T-helper 22 cell (primary cell): Measurements from ENCODE around the gene KHSRP.
A peak's percentile ranks its signal among the peaks of the same experiment; 100 is the strongest.
"Not testable (repeated sequence)": the region's sequence is repeated elsewhere in the genome, so short reads cannot be mapped to it uniquely, and the experiment has no call there.

Experiments
- DNase-seq: peaks from one replicate; pipeline ENCODE4 v3.0.0-alpha.2; 2020; ENCODE audit warnings: low read depth

The KHSRP gene

DNA sequence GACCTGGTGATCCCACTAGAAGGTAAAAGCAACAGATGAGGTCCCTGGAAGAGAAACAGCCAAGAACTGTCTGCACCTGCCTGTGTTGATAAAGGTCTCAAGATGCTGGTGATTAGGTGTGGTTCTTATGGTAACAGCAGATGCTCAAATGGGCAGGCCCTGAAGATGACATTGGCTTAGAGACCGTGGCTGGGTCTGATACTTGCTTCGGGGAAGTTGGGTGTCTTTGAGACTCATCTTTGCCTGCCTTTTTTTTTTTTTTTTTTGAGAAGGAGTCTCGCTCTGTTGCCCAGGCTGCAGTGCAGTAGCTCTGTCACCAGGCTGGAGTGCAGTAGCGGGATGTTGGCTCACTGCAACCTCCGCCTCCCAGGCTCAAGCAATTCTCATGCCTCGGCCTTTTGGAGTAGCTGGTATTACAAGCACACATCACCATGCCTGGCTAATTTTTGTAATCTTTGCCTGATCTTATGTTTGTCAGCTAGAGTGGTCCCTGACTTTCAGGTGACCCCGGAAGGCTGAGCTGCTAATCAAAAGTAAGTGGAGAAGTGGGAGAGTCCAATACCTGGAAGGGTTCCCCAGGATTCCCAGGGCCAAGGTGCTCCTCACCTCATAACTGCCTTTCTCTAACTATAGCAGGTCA lies 27.1 kb upstream of the KHSRP start:
- no peak for DNase-seq

DNA sequence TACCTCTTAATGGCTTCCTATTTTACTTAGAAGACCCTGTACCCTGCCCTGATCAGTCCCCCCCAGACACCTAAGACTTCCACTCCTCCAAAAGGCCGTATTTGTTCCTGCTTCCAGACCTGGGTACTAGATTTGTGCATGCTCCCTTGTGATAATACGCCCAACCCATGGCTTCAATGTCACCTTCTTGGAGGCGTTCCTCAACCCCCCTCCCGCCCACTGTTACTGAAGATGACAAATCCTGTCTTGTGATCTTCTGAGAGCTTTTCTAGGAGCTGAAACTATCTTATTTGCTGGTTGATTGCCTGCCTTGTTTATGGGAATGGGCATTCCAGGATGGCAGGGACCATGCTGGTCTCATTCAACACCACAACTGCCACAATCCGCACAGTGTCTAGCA lies 25.6 kb upstream of the KHSRP start:
- no peak for DNase-seq

DNA sequence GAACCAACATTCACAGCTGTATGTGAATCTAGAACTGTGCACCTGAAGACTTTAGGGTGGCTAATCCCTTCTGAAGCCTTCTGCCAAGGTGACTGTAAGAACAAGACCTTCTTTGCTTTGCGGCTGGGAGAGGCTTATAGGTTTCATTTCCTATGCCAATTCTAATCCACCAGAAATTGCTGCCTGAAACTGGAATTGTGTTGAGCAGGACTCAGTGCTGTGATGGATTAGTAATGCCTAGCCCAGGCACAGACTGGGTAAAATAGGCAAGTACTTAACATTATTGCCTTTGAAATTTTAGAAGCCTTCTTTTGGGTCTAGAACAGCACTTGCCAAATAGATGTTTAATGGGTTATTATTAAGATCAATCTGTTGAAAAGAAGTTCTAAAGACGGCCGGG lies 23.4 kb upstream of the KHSRP start:
- no peak for DNase-seq

DNA sequence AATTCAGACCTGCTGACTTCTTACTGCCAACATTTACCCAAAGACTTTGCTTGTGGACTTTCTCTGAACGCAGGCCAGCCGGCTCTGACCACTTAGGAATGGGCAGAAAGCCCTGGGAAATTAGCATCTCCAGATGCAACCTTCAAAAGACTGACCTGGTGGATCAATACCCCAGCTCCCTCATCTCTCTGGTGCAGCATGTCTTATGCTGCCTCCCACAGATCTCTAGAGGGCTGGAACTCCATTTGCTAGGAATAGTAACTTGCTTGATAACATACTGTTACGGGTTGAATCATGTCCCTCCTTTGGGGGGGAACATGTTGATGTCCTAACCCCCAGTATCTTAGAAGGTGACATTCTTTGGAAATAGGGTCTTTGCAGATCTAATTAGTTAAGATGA lies 21.8 kb upstream of the KHSRP start:
- no peak for DNase-seq

DNA sequence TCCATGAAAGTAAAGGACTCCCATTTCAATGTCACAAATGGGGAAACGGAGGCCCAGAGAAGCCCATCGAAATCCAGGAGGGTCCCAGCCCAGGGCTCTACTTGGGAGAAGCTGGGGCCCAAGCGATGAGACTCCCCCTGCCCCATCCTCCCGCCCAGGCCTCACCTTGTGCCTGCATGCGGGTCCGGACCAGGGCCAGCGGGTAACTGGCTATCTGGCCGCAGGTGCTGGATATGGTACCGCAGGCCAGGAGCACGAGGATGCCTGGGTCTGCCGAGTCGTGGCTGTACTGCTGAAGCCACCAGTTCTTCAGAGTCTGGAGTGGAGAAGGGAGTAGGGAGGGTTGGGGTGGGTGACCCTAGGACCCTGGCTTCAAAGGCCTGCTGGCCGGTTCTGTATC lies 19.4 kb upstream of the KHSRP start:
- DNase-seq, result no peak

DNA sequence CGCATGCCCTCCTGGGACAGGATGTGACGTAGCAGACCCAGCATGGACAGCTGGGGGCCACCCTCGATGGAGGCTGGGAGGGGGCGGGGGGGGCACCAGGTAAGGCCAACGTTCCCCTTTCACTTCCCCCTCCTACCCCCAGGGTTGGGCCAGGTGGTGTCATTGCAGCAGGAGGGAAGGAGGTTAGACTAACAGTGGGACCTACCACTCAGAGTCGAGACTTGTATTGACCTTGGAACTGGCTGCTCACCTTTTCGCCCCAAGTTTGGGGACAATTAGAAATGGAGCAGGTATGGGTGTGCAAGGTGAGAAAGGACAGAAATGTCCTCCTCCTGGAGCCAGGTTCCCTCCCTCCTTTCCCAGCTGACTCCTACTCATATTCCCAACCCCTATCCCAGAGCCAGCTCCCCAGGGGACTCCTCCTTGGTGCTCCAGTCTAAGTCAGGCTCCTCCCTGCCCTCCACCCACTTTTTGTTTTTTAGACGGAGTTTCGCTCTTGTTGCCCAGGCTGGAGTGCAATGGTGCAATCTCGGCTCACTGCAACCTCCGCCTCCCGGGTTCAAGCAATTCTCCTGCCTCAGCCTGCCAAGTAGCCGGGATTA lies 17.6 kb upstream of the KHSRP start:
- no peak for DNase-seq

DNA sequence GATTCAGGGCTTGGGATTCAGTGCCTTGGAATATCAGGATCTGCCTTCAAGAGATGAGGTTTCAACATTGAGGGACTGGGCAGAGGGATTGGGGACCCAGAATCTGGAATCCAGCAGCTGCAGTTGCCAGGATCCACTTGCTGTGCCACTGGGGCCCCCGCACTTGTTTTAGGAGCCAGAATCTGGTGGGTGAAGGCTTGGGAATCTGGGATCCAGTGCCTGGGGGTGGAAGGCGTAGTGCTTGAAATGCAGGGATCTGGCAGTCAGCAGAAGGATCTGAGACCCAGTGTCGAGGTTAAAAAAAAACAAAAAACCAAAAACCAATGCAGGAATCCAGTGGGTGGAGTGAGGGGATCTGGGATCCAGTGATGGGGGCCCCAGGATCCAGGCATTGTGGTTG lies 16.3 kb upstream of the KHSRP start:
- no peak for DNase-seq

DNA sequence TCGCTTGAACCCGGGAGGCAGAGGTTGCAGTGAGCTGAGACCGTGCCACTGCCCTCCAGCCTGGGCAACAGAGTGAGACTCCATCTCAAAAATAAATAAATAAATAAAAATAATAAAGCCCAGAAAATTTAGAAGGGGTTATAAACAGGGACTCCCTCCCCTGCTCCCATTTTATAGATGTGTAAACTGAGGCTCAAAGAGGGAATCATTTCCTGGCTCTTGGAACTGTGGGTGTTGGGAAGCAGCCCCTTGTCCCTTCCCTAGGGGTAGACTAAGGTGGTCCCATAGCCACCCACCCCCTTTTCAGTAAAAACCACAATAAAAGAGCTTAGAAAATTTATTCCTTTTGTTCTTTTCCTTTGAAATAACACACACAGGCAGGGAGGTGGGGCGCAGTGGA lies 15.1 kb upstream of the KHSRP start:
- no peak for DNase-seq

DNA sequence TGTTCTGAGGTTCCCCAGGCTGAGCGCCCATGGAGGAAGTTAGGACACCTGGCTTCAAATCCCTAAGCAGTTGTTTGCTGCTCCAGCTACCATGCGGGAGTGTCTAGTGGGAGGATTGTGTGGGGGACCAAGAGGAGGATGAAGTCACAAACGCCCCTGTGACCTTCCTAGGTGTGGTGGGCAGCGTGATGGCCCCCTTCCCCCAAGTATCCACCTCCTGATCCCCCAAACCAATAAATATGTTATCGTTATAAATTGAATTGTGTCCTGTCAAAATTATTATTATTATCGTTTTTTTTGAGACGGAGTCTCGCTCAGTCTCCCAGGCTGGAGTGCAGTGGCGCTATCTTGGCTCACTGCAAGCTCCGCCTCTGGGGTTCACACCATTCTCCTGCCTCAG lies 9.1 kb upstream of the KHSRP start, which contains the start of gene SLC25A41:
Gene SLC25A41 (minus strand): TSS at position 101 of the 400 bp plus-strand sequence. CDS start 70 bp downstream, at position 31.
- no peak for DNase-seq

DNA sequence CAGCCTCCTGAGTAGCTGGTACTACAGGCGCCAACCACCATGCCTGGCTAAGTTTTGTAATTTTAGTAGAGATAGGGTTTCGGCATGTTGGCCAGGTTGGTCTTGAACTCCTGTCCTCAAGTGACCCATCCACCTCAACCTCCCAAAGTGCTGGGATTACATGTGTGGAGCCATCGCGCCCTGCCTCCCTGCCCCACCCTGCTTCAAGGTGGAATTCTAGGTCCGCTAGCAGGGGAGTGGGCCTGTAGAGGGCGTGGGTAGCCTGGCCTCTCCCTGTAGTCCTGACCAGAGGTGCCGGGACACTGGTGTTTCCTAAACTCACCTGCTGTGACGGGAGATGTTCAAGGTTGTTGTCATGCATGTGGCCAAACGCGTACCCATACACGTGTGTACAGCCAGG lies 8.6 kb upstream of the KHSRP start:
- DNase-seq, result no peak

DNA sequence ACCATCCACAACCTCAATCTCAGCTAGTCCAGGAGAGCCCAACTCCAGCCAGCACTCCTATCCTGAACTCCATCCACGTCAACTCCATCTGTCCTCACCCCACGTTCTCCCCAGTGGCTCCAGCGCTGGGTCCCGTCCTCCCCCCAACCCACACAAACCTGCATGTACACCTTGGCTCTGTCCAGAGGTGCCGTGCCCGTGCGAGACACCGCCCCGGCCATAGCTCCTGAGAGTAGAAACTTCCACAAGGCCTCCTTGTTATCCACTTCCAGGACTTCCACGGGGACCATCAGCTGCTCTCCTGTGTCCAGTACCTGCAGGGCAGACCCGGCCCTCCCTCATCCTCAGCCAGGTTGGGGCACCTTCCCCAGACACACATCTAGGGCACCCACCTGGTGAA lies 7.3 kb upstream of the KHSRP start:
- no peak for DNase-seq

DNA sequence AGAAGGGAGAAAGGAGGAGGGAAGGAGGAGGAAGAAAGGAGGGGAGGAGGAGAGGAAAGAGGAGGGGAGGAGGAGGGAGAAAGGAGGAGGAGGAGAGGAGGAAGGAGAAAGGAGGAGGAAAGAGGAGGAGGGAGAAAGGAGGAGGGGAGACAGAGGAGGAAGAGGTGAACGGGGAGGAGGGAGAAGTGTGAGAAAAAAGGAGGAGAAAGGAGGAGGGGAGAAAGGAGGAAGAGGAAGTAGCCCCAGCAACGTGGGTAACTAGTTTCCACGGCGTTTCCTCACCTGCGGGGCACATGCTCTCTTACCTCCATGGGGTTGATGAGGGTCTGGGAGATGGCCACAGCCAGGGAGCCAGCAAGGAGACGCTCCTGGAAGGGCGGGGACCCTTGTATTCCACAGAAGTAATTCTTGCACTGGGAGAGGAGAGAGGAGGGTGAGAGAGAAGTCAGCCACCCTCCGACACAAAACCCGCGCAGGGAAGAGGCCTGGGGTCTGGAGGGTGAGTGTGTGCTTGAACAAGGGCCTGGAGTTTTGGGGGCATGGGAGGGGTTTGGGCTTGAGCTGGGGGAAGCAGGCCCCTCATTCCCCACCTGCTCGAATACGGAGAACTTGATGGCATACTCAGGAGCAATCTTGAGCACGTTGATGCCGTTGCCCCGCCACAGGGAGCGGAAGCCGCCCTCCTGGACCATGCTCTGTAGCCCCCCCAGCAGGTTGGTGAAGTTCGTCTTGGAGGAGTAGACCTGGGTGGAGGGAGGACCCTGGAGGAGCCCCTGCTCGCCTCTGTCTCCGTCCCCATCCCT lies 5.0 kb upstream of the KHSRP start:
- DNase-seq, result no peak

DNA sequence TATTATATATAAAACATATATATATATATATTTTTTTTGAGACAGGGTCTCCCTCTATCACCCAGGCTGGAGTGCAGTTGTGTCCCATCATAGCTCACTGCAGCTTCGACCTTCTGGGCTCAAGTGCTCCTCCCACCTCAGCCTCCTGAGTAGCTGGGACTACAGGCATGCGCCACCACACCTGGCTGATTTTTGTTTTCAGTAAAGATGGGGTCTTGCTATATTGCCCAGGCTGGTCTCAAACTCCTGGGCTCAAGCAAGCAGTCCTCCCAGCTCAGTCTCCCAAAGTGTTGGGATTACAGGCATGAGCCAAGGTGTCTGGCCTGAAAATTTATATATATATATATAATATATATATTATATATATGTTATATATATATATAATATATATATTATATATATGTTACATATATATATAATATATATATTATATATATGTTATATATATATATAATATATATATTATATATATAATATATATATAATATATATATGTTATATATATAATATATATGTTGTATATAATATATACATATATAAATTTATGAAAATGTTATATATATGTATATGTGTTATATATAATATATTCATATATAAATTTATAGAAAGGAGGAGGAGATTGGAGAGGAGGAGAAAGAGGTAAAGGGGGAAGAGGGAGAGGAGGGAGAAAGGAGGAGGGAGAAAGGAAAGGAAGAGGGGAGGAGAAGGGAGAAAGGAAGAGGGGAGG lies 4.2 kb upstream of the KHSRP start:
- DNase-seq, result not testable (repeated sequence)

DNA sequence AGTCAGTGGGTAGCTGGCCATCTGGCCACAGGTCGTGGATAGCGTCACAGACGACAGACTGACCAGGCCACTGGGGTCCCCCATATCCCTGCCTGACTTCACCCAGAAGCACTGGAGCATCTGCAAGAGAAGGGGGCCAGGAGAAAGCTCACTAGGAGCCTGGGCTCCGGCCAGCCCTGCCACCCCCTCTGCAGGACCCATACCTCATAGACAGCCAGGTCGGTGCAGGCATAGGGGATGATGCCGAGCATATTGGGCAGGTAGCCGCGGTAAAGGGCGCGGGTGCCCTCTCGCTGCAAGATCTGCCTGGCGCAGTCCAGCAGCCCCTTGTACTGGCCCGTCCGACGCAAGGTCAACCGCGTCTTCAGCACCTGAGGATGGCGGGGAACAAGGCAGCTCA lies 2.5 kb upstream of the KHSRP start:
- DNase-seq, result no peak

DNA sequence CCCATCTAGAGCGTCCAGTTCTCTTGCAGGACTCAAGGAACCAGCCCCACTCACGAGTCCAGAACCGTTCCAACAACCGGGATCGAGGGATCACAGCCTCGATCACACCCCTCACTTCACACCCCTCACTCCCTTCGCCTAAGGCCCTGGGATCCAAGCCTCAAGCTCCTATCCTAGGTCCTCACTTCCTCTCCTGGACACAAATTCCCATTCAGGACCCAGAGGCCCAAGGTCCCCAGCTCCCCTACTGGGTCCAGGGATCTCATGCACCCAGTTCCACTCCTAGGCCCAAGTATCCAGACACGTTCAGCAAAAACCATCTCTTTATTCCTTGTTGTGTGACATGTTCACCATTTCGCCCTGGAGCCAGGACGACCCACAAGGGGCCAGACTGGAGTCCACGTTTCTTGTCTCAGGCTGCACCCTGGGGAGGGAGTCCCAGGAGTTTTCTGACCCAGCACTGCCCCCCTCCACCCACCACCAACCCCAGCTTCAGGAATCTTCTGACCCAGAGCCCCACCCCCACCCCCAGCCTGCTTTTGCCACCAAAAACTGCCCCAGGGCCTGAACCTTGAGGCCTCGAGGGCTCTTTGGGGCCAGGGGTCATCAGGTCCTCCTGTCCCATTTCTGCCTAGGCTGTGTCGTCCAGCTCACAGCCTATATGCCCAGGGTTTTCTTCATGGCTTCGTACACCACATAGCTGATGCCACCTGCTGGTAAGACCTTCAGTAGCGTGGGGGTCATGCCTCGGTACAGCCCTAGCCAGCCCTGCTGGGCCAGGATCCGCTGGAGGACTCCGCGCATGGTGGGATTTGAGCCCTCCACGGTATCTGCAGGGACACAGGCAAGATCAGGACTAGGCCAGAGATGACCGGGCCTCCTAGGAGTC lies 1.4 kb upstream of the KHSRP start:
- no peak for DNase-seq

DNA sequence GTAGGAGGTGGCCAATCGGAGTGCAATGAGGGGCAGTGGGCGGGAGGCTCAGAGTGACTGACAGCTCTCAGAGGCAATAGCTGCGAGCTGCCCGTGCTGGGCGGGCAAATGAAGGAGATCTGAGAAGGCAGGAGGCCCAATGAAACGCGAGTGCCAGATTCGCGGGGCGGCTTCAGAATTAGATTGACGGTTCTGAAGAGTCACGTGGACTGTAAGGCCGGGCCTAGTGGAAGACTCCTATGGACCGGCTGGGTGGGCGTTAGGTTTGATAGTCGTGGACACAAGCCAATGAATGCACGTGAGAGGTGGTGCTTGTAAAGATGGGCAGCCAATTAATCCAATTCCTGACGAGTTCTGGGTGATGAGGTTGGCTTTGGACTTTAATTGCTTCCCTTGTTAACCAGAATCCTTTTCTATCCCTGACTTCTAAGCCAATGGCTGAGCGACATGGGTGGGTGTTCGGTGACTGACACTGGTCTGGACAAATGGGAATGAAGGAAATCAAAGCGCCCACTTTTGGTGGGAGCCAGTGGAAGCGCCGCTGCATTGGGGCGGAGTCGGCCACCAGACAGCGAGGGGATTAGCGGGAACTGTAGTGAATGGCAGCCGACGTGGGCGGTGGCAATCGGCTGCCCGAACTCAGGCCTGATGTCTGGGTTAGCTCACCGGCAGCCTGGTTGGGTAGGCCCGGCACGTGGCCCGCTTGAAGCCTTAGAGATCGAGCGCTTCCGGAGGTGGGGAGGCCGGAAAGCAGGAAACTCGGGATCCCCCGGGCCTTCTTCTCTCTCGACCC lies 524 bp upstream of the KHSRP start:
- peak; percentile 99 for DNase-seq

DNA sequence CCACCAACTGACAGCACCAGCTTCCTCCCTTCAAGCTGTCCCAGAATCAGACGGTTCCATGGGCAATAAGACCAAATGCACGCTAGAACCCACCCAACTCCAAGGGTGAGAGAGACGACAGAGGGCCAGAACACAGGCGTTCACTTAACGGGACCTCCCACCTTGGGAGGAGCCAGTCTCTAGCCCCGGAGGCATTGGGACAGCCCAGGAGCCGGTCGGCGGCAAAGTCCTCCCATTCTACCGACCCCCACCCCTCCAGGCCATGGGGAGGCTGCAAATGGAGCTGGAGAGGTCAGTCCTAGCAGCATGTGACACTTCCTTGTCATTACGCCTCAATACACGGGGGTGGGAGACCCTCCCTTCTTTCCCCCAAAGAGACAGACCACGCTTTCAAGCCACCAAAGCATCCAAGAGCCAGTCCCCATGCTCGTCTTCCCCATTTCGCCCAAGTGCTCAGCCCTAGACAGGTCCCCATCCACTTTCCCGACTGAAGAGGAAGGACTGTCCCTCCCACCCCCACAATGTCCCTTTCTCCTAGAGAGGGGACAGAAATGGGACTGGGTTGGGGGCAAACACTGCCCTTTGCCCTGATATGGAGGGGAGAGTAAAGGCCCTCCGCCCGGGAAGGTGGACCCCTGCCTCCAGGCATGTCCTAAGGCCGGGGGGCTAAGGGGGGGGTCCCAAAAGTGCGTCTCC lies 964 bp downstream of the KHSRP start:
- DNase-seq, result no peak

DNA sequence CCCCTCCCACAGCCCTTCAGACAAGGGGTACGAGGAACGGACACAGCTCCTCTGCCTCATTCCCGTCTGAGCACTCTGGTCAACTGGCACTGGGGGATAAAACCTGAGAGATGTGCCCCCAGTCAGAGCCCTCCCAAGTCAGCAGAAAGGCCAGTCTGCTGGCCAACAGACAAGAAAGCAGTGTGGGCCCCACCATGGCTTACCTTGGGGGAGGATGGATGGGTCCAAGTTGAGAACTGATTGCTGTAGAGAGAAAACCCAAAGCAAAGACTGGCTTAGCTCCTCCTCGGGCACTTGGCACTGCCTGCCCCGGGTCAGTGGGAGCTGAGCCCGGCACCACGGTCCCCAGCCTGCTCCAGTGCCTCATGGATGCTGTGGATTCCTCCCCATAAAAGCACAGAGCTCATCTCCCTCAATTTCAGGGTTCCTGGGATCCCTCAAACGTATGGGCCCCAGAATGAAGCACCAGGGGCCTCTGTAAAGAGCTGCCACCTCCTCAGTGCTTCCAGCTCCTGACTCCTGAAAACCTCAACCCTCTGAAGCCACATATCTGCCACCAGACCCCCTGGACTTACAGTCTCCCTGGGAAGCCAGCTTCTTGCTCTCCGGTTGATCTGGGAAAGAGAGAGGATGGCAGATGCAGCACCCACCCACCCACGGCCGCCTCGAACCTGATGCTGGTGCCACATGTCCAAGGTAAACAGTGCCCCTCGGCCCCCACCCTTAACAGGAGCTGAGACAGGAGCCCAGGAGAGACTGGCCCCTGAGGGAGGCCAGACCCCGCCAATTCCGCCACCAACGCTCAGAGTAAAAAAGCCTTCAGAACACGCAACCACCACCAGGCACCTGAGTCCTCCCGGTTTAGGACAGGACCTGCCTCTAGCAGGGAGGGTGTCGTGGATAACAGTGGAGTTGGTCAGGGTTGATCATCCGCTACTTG lies 3.3 kb downstream of the KHSRP start:
- DNase-seq, result no peak

DNA sequence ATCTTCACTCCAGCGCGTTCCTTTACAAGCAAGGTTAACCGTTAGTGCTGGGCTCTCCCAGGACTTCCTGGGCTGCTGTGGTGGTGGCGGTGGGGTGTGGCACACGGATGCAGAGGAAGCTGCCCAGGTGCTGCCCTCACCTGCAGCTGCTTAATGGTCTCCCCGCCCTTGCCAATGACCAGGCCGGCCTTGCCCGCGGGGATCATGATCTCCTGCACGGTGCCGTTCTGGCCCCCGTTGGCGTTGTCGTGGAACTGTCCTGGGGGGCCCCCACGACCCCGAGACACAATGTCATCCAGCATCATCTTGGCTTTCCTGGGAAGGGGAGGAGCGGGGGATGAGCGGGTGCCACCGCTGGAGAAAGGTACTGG lies 6.1 kb downstream of the KHSRP start:
- DNase-seq, result no peak
